ENCODE measurements around the gene ERICH6.

Gene ERICH6

DNA sequence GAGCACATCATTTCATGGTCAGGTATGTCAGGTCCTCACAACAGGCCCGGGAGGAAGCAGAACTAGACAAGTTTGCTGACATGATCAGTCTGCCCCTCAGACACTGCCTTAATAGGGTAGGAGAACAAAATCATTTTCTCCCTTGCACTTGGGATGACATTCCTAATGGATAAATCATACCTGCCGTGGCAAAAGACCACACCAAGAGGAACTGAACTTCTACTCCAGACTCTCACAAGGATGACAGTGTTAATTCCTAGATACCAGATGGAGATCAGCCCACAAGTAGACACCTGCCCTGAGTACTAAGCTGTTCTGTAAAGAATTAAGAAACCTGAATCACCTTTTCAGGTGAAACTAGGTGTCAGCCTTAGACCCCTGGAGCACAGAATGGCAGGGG lies 39.8 kb upstream of the ERICH6 start:
- H3K9me3 ChIP-seq (ENCODE audit: control insufficient read depth, insufficient read depth, low read depth, low read length) = no peaks in the 10 kb centered on the region
- POLR2A ChIA-PET = interaction anchor here (0.6 kb wide), 1 partner anchor 26 kb away, joined by 3 read pairs; no protein-coding TSS in a partner anchor
- H3K27ac ChIP-seq (ENCODE audit: extremely low read depth, low read depth, low read length) = no peak overlapping the region
- no peak overlapping the region for H3K4me3 ChIP-seq (ENCODE audit: low read depth, low read length)
- peaks cover 0 to 10% of the 10 kb centered on the region in 2 experiments; a peak in 1 of 3 replicates for H3K36me3 ChIP-seq (ENCODE audit: control insufficient read depth in 2 of 2, insufficient read depth in 1 of 2, low read length in 2 of 2)
- TF ChIP-seq ZNF660 (tag by site-specific recombination; IDR thresholded peaks at IDR 0.05) = no peak
- TF ChIP-seq, protein P1, sequence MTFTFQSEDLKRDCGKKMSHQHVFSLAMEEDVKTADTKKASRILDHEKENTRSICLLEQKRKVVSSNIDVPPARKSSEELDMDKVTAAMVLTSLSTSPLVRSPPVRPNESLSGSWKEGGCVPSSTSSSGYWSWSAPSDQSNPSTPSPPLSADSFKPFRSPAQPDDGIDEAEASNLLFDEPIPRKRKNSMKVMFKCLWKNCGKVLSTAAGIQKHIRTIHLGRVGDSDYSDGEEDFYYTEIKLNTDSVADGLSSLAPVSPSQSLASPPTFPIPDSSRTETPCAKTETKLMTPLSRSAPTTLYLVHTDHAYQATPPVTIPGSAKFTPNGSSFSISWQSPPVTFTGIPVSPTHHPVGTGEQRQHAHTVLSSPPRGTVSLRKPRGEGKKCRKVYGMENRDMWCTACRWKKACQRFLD (tag by site-specific recombination; IDR thresholded peaks at IDR 0.05) = no peak
- TF ChIP-seq, protein P2, sequence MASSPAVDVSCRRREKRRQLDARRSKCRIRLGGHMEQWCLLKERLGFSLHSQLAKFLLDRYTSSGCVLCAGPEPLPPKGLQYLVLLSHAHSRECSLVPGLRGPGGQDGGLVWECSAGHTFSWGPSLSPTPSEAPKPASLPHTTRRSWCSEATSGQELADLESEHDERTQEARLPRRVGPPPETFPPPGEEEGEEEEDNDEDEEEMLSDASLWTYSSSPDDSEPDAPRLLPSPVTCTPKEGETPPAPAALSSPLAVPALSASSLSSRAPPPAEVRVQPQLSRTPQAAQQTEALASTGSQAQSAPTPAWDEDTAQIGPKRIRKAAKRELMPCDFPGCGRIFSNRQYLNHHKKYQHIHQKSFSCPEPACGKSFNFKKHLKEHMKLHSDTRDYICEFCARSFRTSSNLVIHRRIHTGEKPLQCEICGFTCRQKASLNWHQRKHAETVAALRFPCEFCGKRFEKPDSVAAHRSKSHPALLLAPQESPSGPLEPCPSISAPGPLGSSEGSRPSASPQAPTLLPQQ (tag by site-specific recombination; IDR thresholded peaks at IDR 0.05) = no peak
- CTCF ChIA-PET = interaction anchor here (0.5 kb wide), 1 partner anchor 88 kb away, joined by 9 read pairs; no protein-coding TSS in a partner anchor
- H3K4me1 ChIP-seq (ENCODE audit: control insufficient read depth, insufficient read depth, low read length) = 0 out of 2 replicates have a peak, but pooled peaks cover 4% of the 10 kb centered on the region

DNA sequence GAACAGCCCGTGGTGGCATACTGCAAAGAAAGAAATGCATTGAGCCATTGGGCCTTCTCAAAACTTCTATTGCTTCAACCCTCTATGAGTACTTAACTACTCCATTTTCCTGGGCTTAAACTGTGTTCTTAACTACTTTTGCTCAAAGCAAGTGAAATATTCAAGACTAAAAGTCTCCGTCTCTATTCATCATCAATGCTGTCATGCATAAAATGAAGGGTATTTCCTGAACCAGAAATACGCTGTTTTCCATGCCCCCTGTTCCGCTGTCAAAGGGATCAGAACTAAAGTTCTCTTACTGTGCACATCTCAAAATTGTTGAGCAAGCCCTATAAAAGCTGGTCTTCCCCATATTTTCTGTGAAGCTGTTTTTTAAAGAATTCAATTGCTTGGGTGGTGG lies 39.0 kb upstream of the ERICH6 start:
- no peak overlapping the region for H3K27ac ChIP-seq (ENCODE audit: extremely low read depth, low read depth, low read length)
- peaks cover 0 to 10% of the 10 kb centered on the region in 2 experiments; a peak in 1 of 3 replicates for H3K36me3 ChIP-seq (ENCODE audit: control insufficient read depth in 2 of 2, insufficient read depth in 1 of 2, low read length in 2 of 2)
- CTCF ChIA-PET = no interaction called here
- H3K9me3 ChIP-seq (ENCODE audit: control insufficient read depth, insufficient read depth, low read depth, low read length) = no peaks in the 10 kb centered on the region
- POLR2A ChIA-PET = interaction anchor here (0.5 to 0.6 kb wide), 2 partner anchors 16 to 25 kb away, joined by 3 read pairs; no protein-coding TSS in a partner anchor
- no peak overlapping the region for H3K4me3 ChIP-seq (ENCODE audit: low read depth, low read length)
- no peaks in the 10 kb centered on the region for H3K4me1 ChIP-seq (ENCODE audit: control insufficient read depth, insufficient read depth, low read length)
- TF ChIP-seq ZNF529 (tag by site-specific recombination; IDR thresholded peaks at IDR 0.05; ENCODE audit: insufficient replicate concordance) = no peak
- TF ChIP-seq ZBTB1 (tag by site-specific recombination; IDR thresholded peaks at IDR 0.05) = no peak
- TF ChIP-seq, protein P2 (tag by site-specific recombination; IDR thresholded peaks at IDR 0.05) = no peak
- no peak for TF ChIP-seq SALL2 (tag by site-specific recombination; IDR thresholded peaks at IDR 0.05; ENCODE audit: borderline replicate concordance)
- no peak for TF ChIP-seq ZNF561 (tag by site-specific recombination; IDR thresholded peaks at IDR 0.05; ENCODE audit: borderline replicate concordance)
- TF ChIP-seq, protein P3, sequence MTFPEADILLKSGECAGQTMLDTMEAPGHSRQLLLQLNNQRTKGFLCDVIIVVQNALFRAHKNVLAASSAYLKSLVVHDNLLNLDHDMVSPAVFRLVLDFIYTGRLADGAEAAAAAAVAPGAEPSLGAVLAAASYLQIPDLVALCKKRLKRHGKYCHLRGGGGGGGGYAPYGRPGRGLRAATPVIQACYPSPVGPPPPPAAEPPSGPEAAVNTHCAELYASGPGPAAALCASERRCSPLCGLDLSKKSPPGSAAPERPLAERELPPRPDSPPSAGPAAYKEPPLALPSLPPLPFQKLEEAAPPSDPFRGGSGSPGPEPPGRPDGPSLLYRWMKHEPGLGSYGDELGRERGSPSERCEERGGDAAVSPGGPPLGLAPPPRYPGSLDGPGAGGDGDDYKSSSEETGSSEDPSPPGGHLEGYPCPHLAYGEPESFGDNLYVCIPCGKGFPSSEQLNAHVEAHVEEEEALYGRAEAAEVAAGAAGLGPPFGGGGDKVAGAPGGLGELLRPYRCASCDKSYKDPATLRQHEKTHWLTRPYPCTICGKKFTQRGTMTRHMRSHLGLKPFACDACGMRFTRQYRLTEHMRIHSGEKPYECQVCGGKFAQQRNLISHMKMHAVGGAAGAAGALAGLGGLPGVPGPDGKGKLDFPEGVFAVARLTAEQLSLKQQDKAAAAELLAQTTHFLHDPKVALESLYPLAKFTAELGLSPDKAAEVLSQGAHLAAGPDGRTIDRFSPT (tag by site-specific recombination; IDR thresholded peaks at IDR 0.05) = no peak
- TF ChIP-seq, protein P4, sequence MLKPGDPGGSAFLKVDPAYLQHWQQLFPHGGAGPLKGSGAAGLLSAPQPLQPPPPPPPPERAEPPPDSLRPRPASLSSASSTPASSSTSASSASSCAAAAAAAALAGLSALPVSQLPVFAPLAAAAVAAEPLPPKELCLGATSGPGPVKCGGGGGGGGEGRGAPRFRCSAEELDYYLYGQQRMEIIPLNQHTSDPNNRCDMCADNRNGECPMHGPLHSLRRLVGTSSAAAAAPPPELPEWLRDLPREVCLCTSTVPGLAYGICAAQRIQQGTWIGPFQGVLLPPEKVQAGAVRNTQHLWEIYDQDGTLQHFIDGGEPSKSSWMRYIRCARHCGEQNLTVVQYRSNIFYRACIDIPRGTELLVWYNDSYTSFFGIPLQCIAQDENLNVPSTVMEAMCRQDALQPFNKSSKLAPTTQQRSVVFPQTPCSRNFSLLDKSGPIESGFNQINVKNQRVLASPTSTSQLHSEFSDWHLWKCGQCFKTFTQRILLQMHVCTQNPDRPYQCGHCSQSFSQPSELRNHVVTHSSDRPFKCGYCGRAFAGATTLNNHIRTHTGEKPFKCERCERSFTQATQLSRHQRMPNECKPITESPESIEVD (tag by site-specific recombination; IDR thresholded peaks at IDR 0.05) = no peak
- no peak for TF ChIP-seq ZNF391 (tag by site-specific recombination; IDR thresholded peaks at IDR 0.05; ENCODE audit: borderline replicate concordance, low read depth)
- no peak for TF ChIP-seq ZNF792 (tag by site-specific recombination; IDR thresholded peaks at IDR 0.05)
- TF ChIP-seq, protein P5, sequence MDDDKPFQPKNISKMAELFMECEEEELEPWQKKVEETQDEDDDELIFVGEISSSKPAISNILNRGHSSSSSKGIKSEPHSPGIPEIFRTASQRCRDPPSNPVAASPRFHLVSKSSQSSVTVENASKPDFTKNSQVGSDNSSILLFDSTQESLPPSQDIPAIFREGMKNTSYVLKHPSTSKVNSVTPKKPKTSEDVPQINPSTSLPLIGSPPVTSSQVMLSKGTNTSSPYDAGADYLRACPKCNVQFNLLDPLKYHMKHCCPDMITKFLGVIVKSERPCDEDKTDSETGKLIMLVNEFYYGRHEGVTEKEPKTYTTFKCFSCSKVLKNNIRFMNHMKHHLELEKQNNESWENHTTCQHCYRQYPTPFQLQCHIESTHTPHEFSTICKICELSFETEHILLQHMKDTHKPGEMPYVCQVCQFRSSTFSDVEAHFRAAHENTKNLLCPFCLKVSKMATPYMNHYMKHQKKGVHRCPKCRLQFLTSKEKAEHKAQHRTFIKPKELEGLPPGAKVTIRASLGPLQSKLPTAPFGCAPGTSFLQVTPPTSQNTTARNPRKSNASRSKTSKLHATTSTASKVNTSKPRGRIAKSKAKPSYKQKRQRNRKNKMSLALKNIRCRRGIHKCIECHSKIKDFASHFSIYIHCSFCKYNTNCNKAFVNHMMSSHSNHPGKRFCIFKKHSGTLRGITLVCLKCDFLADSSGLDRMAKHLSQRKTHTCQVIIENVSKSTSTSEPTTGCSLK (tag by site-specific recombination; IDR thresholded peaks at IDR 0.05) = no peak
- TF ChIP-seq ZNF747 (tag by site-specific recombination; IDR thresholded peaks at IDR 0.05) = no peak
- TF ChIP-seq ZNF354C (tag by site-specific recombination; IDR thresholded peaks at IDR 0.05; ENCODE audit: borderline replicate concordance, low read depth) = no peak
- TF ChIP-seq ZNF707 (tag by site-specific recombination; IDR thresholded peaks at IDR 0.05) = no peak
- no peak for TF ChIP-seq ZNF558 (tag by site-specific recombination; IDR thresholded peaks at IDR 0.05)
- TF ChIP-seq ZNF658 (tag by site-specific recombination; IDR thresholded peaks at IDR 0.05) = no peak
- TF ChIP-seq ZNF221 (tag by site-specific recombination; IDR thresholded peaks at IDR 0.05; ENCODE audit: borderline replicate concordance) = no peak
- TF ChIP-seq SP2 (tag by site-specific recombination; IDR thresholded peaks at IDR 0.05) = no peak
- no peak for TF ChIP-seq ZNF768 (tag by site-specific recombination; IDR thresholded peaks at IDR 0.05)
- no peak for TF ChIP-seq ZNF426 (tag by site-specific recombination; IDR thresholded peaks at IDR 0.05)
- TF ChIP-seq GFI1B (tag by site-specific recombination; IDR thresholded peaks at IDR 0.05) = no peak
